Fibroblast of villous mesenchyme (primary cell): Measurements from ENCODE around the gene PARK7. TPM values are rescaled to one million over a fixed set of nuclear protein-coding genes. Genes with fewer than 3 reads are reported as not detected.
"Not testable (repeated sequence)": the region's sequence is repeated elsewhere in the genome, so short reads cannot be mapped to it uniquely, and the experiment has no call there.

Experiments
- DNase-seq: peaks from one replicate; pipeline ENCODE4 v3.0.0-alpha.2; 2010; ENCODE audit warnings: low read depth
- H3K4me3 ChIP-seq: 2 replicates; pipeline ENCODE4 v1.5.1; 2011; ENCODE audit warnings: low read depth, mild to moderate bottlenecking, low read length
- total RNA-seq: library from RNA; depleted of rRNA; stranded (reverse); fragments of >200 nt; gene quantifications from 2 replicates; pipeline ENCODE4 v1.2.3, GENCODE V29; 2012
- TF ChIP-seq, protein P1 (sequence below): IDR thresholded peaks from 2 replicates; pipeline ENCODE4 v1.5.1; 2012; ENCODE audit warnings: low read depth, mild to moderate bottlenecking, low read length; ENCODE audit not compliant: insufficient read depth

PARK7 gene
- total RNA-seq, 1 donor: 198 TPM

DNA sequence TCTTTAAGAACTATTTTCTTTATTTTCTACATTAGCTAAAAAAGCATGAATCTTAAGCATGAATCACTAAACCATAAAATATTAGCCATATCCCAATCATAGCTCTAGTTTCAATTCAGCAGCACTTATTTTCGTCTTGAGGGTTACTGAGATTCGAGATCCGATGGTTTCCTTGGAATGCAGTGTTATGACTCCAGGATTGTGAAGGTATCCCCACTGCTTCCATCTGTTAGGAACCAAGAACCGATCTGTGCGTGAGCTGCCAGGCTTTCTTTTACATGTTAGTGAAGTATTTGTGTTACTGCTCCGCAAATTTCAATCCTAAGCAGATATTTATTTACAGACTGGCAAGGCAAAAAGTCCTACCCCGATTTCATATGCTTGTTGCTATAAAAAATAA is 39.7 kb upstream of the PARK7 start:
- DNase-seq: no peak

DNA sequence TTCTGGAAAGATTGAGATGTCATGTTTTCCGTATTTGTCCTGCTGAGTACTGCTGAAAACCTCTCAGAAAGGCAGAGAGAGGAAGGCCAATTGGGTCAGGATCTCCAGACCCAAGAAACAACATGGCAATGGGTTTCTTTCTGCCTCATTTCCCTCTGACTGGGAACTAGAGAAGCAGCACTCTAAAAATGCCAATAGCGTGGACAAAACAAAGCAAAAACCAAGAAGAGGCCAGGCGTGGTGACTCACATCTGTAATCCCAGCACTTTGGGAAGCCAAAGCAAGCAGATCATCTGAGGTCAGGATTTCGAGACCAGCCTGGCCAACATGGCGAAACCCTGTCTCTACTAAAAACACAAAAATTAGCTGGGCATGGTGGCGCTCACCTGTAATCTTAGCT is 39.2 kb upstream of the PARK7 start:
- TF ChIP-seq, protein P1, sequence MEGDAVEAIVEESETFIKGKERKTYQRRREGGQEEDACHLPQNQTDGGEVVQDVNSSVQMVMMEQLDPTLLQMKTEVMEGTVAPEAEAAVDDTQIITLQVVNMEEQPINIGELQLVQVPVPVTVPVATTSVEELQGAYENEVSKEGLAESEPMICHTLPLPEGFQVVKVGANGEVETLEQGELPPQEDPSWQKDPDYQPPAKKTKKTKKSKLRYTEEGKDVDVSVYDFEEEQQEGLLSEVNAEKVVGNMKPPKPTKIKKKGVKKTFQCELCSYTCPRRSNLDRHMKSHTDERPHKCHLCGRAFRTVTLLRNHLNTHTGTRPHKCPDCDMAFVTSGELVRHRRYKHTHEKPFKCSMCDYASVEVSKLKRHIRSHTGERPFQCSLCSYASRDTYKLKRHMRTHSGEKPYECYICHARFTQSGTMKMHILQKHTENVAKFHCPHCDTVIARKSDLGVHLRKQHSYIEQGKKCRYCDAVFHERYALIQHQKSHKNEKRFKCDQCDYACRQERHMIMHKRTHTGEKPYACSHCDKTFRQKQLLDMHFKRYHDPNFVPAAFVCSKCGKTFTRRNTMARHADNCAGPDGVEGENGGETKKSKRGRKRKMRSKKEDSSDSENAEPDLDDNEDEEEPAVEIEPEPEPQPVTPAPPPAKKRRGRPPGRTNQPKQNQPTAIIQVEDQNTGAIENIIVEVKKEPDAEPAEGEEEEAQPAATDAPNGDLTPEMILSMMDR: no peak
- peak; percentile 33 for DNase-seq
- no peak overlapping the region for H3K4me3 ChIP-seq

More for the DNA sequence above, 39.7 kb upstream of the PARK7 start:
- TF ChIP-seq, protein P1: no peak
- no peak overlapping the region for H3K4me3 ChIP-seq

DNA sequence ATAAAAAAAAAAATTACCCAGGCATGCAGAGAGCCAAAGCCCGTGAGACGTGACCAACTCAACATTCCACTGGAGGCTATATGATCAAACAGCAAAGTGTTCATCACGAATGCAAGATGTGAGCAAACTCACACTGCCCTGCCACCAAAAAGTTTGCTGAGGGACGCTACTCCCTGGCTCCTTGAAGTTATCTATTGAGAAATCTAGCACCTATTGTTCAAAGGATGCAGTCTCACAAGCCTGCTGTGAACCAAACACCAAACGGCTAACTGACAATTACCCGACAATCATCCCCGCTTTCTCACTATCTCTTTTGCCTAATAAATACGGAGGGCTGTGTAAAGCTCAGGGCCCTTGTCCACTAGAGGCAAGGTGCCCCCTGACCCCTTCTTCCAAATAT is 34.5 kb upstream of the PARK7 start:
- not testable (repeated sequence) for H3K4me3 ChIP-seq

DNA sequence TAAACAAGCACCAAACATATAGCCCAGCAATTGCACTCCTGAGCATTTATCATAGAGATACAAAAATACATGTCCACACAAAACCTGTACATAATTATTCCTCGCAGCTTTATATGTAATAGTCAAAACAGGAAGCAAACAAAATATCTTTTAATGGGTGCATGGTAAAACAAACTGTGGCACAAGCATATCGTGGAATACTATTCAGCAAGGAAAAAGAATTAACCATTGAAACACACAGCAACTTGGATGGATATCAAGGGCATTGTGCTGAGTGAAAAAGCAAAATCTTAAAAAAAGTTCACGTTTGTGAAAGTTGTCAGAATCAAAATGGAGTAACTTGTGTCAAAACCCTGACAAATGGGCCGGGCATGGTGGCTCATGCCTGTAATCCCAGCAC is 33.3 kb upstream of the PARK7 start:
- DNase-seq: no peak
- no peak overlapping the region for H3K4me3 ChIP-seq
- TF ChIP-seq, protein P1: no peak

More for the DNA sequence above, 34.5 kb upstream of the PARK7 start:
- not testable (repeated sequence) for DNase-seq

DNA sequence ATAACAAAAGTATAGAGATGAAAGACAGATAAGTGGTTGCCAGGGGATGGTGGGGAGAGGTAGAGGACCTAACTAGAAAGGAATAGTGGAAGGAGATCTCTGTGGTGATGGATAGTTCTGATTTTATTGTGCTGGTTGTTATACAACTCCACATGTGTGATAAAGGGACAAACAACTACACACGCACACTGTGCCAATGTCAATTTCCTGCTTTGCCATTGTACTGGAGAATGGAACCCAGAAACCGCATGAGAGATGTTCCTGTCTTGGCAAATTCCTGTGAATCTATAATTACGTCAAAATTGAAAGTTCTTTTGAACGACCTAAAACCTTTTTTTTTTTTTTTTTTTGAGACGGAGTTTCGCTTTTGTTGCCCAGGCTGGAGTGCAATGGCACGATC is 31.9 kb upstream of the PARK7 start:
- TF ChIP-seq, protein P1: no peak

DNA sequence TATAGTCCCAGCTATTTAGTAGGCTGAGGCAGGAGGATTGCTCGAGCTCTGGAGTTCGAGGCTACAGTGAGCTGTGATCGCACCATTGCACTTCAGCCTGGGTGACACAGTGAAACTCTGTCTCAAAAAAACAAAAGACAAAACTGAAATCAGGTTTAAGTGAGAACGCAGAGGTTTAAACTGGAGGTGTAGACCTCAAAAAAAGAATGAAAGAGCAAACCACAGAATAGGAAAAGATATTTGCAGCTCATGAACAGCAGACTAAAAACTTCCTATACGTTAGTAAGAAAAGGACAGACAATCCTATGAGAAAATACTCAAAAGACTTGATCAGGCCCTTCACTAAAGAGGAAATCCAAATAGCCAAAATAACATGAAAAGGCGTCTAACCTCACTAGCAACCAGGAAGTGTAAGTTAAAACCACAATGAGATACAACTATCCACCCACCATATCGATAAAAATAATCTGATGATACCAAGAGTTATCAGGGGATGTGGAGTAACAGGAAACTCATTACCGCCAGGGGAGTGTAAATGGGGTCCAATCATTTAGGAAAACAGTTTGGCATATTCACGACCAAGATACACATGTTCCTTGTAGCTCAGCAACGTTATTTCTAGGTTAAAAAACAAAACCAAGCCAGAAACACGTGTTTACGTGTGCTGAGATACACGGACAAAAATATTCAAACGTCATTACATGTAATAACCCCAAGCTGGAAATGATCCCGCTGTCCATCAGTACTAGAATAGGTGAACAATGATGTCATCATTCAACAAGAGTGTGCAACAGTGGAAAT is 30.7 kb upstream of the PARK7 start:
- DNase-seq: no peak
- H3K4me3 ChIP-seq: no peak overlapping the region
- TF ChIP-seq, protein P1: no peak

More for the DNA sequence above, 31.9 kb upstream of the PARK7 start:
- DNase-seq: no peak
- H3K4me3 ChIP-seq: no peak overlapping the region

DNA sequence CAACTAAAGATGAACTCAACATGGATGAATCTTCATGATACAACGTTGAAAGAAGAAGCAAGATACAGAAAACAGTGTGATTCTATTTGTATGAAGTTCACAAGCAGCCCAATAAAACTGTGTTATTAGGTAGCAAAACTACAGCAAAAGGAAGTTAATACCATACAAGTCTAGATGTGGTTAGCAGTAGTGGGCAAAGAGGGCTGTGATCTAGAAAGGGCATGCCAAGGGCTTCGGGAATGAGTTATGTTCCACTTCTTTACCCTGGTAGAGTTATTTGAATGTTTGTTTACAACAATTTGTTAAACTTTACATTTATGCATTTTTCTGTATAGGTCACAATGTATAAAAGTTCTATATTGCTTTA is 30.1 kb upstream of the PARK7 start:
- H3K4me3 ChIP-seq: no peak overlapping the region
- no peak for DNase-seq
- TF ChIP-seq, protein P1: no peak
